GM12878 (cell line): ENCODE measurements around the gene HASPIN. TPM values are rescaled to one million over a fixed set of nuclear protein-coding genes. Genes with fewer than 3 reads are reported as not detected.

Experiments used
- ATAC-seq: fragments of 200-7000 bp; cut with Tn5 transposase; 3 replicates; pipeline ENCODE4 v1.9.1; 2020; ENCODE audit warnings: mild to moderate bottlenecking, moderate library complexity
- BruUV-seq: library from RNA; stranded (reverse); fragments of 400-500 nt; replicated peaks from 2 replicates; lab custom pipeline; 2021; lab: Mats Ljungman, UMichigan
- CTCF ChIA-PET: fragments of 300-600 bp; sonication (Branson Sonifier 250); formaldehyde crosslinking; extraction: SDS; loops from one replicate; lab custom pipeline; 2021; ENCODE audit warnings: inconsistent platforms; lab: Yijun Ruan, JAX
- POLR2A ChIA-PET: fragments of 350-600 bp; formaldehyde crosslinking; extraction: SDS; loops from one replicate; lab custom pipeline; 2021; ENCODE audit warnings: inconsistent platforms; lab: Charles Lee
- RAD21 ChIA-PET: fragments of 300-600 bp; sonication (Branson Sonifier 250); formaldehyde crosslinking; loops from one replicate; lab custom pipeline; 2023; ENCODE audit warnings: antibody characterized with exemption; ENCODE audit not compliant: unreplicated experiment; lab: Charles Lee
- SMC1A ChIA-PET: fragments of 300-600 bp; sonication (Branson Sonifier 250); formaldehyde crosslinking; loops from one replicate; lab custom pipeline; 2023; ENCODE audit not compliant: unreplicated experiment, uncharacterized antibody; lab: Charles Lee
- DNase-seq: peaks from one replicate; pipeline ENCODE4 v3.0.0-alpha.2; 2011; ENCODE audit warnings: low read depth, low spot score
- FAIRE-seq: peaks from 3 replicates; lab custom pipeline; 2011; peaks lifted over from hg19 to GRCh38; lab: Jason Lieb, UNC
- H2AFZ ChIP-seq: 2 replicates; pipeline ENCODE4 v1.6.0; 2011; ENCODE audit warnings: low read depth, low read length, control low read depth; ENCODE audit not compliant: control insufficient read depth
- H3K27ac ChIP-seq: 2 replicates; pipeline ENCODE4 v1.5.1; 2011; ENCODE audit warnings: control low read depth; ENCODE audit not compliant: control insufficient read depth, insufficient read depth
- H3K27me3 ChIP-seq, 2 experiments: replicated peaks in 1 of 2; 2 replicates each; pipeline versions ENCODE4 v1.6.0 to v1.6.1; 2011; ENCODE audit warnings: low read length in 1 of 2; ENCODE audit not compliant: control insufficient read depth in 2 of 2, insufficient read depth in 2 of 2
- H3K36me3 ChIP-seq, 2 experiments: 2 replicates each; pipeline ENCODE4 v1.5.1; 2011; ENCODE audit warnings: low read length in 1 of 2; ENCODE audit not compliant: control insufficient read depth in 2 of 2, insufficient read depth in 2 of 2
- H3K4me1 ChIP-seq: 2 replicates; pipeline ENCODE4 v1.6.1; 2011; ENCODE audit warnings: mild to moderate bottlenecking, low read length, moderate library complexity, mixed read lengths; ENCODE audit not compliant: control insufficient read depth, insufficient read depth
- H3K4me2 ChIP-seq: 2 replicates; pipeline ENCODE4 v1.6.0; 2011; ENCODE audit warnings: control low read depth; ENCODE audit not compliant: control insufficient read depth, insufficient read depth
- H3K4me3 ChIP-seq: fragments of 200-600 bp; sonication (generic); 2 replicates; pipeline ENCODE4 v1.5.1; 2016
- H3K79me2 ChIP-seq: 2 replicates; pipeline ENCODE4 v1.6.0; 2011; ENCODE audit warnings: low read length; ENCODE audit not compliant: control insufficient read depth, insufficient read depth
- H3K9ac ChIP-seq: 2 replicates; pipeline ENCODE4 v1.8.0; 2011; ENCODE audit warnings: low read length, control low read depth, mixed read lengths; ENCODE audit not compliant: control insufficient read depth, insufficient read depth
- H3K9me3 ChIP-seq: replicated peaks from 3 replicates; pipeline ENCODE4 v1.5.1; 2011; ENCODE audit warnings: mild to moderate bottlenecking, low read length; ENCODE audit not compliant: control insufficient read depth, insufficient read depth
- H4K20me1 ChIP-seq: 2 replicates; pipeline ENCODE4 v1.6.0; 2011; ENCODE audit not compliant: control insufficient read depth, insufficient read depth
- BACH1 ChIP-seq: fragments of 450-650 bp; IDR thresholded peaks from 2 replicates; pipeline ENCODE4 v1.6.1; 2017; ENCODE audit warnings: mild to moderate bottlenecking, borderline replicate concordance
- BMI1 ChIP-seq: fragments of 450-650 bp; IDR thresholded peaks from 2 replicates; pipeline ENCODE4 v1.6.1; 2016; ENCODE audit warnings: mild to moderate bottlenecking, moderate library complexity, borderline replicate concordance
- CHD1 ChIP-seq: IDR thresholded peaks from 2 replicates; pipeline ENCODE4 v1.6.1; 2012; ENCODE audit warnings: low read depth, low read length, improper control_type of control experiment
- CHD4 ChIP-seq: fragments of 200-600 bp; sonication (generic); IDR thresholded peaks from 2 replicates; pipeline ENCODE4 v1.6.1; 2016; ENCODE audit warnings: mild to moderate bottlenecking
- CTCF ChIP-seq, 3 experiments: IDR thresholded peaks in 2 of 3; conservative IDR thresholded peaks in 1 of 3; 2 replicates each; pipeline ENCODE4 v1.5.1; 2011; ENCODE audit warnings: low read depth in 3 of 3, low read length in 3 of 3, mild to moderate bottlenecking in 3 of 3, control low read depth in 2 of 3, moderate library complexity in 2 of 3, inconsistent platforms in 1 of 3, mixed read lengths in 1 of 3; ENCODE audit not compliant: control insufficient read depth in 2 of 3, insufficient read depth in 1 of 3; ENCODE audit errors: extremely low read depth in 1 of 3
- IRF4 ChIP-seq: IDR thresholded peaks from 2 replicates; pipeline ENCODE4 v1.6.1; 2011; ENCODE audit warnings: low read depth, low read length
- JUND ChIP-seq: IDR thresholded peaks from 2 replicates; pipeline ENCODE4 v1.6.1; 2012; ENCODE audit warnings: low read depth, mild to moderate bottlenecking, low read length, improper control_type of control experiment, moderate library complexity
- KLF5 ChIP-seq: fragments of 450-650 bp; IDR thresholded peaks from 2 replicates; pipeline ENCODE4 v1.6.1; 2014; ENCODE audit warnings: mild to moderate bottlenecking; ENCODE audit not compliant: partially characterized antibody
- MYB ChIP-seq: fragments of 150-350 bp; IDR thresholded peaks from 2 replicates; pipeline ENCODE4 v1.6.1; 2014; ENCODE audit warnings: mild to moderate bottlenecking, low read depth, low read length, borderline replicate concordance
- NFYB ChIP-seq: IDR thresholded peaks from 2 replicates; pipeline ENCODE4 v1.6.1; 2011; ENCODE audit warnings: low read depth, mild to moderate bottlenecking, low read length, improper control_type of control experiment, moderate library complexity; ENCODE audit not compliant: insufficient read depth
- POLR2AphosphoS5 ChIP-seq: IDR thresholded peaks from 2 replicates; pipeline ENCODE4 v1.6.1; 2011; ENCODE audit warnings: mild to moderate bottlenecking, low read length, inconsistent platforms
- RBBP5 ChIP-seq: fragments of 200-600 bp; sonication (generic); conservative IDR thresholded peaks from 2 replicates; pipeline ENCODE4 v1.6.1; 2016
- SMAD5 ChIP-seq: IDR thresholded peaks from 2 replicates; pipeline ENCODE4 v1.6.1; 2016; ENCODE audit warnings: antibody characterized with exemption, low read depth
- SPI1 ChIP-seq: IDR thresholded peaks from 2 replicates; pipeline ENCODE4 v1.6.1; 2011; ENCODE audit warnings: low read depth, mild to moderate bottlenecking, low read length, moderate library complexity, borderline replicate concordance; ENCODE audit not compliant: insufficient read depth
- STAT1 ChIP-seq: fragments of 450-650 bp; conservative IDR thresholded peaks from 2 replicates; pipeline ENCODE4 v1.6.1; 2014; ENCODE audit warnings: antibody characterized with exemption, mild to moderate bottlenecking
- WGBS: methylation state at CpG from one replicate; pipeline ENCODE4 v1.1.6; 2016; ENCODE audit warnings: low lambda C conversion rate; ENCODE audit not compliant: insufficient replicate concordance, insufficient coverage; ENCODE audit errors: missing lambda C conversion rate; 5-methylcytosine and 5-hydroxymethylcytosine counted together
- in situ Hi-C: fragments of 300-500 bp; cut with MboI; formaldehyde crosslinking; loops from 9 replicates; pipeline ENCODE4 v1.14.3; 2018; ENCODE audit warnings: mixed read lengths
- intact Hi-C: fragments of 100-400 bp; cut with micrococcal nuclease; formaldehyde crosslinking; loops from one replicate; pipeline ENCODE4 v1.14.2; 2022; ENCODE audit not compliant: unreplicated experiment
- polyA plus RNA-seq, 11 experiments: library from polyadenylated mRNA; depleted of rRNA in 4 of 11; unstranded in 6 of 11; stranded (reverse) in 5 of 11; fragments of >200 nt; fragmentation: Nextera tagmentation in 4 of 11; fragmentation: Illumina TruSeq in 1 of 11; extraction: Ambion mirVana in 4 of 11; extraction: Trizol in 1 of 11; gene quantifications; 1 replicate in 1 of 11; 2 replicates in 10 of 11; pipeline versions ENCODE4 v1.2.1 to v1.2.3, GENCODE V29; 2011 to 2016; ENCODE audit warnings: inconsistent platforms in 2 of 11, missing spikeins in 2 of 11, low read depth in 1 of 11
- total RNA-seq, 4 experiments: library from RNA; depleted of rRNA in 3 of 4; stranded (reverse); fragments of >200 nt in 3 of 4; fragmentation: Illumina TruSeq in 1 of 4; extraction: Trizol in 1 of 4; gene quantifications; 2 replicates each; pipeline versions ENCODE4 v1.2.1 to v1.2.3, GENCODE V29; 2013 to 2021
- TF ChIP-seq, protein P1 (sequence below): fragments of 450-650 bp; formaldehyde crosslinking; IDR thresholded peaks from 2 replicates; pipeline ENCODE4 v1.4.0; 2022; ENCODE audit warnings: mild to moderate bottlenecking, moderate library complexity

The HASPIN gene
- total and polyA plus RNA-seq, 10 of the 15 experiments (the other 5 are each of a cell fraction or from before 2014, with no cell fraction given): 0.80 to 18.0 (median 10.1) TPM

DNA sequence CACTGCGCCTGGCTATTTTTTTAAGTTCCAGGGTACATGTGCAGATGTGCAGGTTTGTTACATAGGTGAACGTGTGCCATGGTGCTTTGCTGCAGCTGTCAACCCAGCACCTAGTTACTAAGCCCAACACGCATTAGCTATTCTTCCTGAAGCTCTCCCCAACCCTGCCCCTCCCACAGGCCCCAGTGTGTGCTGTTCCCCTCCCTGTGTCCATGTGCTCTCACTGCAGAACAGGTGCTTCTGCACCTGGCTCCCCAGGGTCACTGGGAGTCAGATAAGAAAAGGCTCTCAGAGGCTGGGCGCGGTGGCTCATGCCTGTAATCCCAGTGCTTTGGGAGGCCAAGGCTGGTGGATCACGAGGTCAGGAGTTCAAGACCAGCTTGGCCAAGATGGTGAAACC lies 6.2 kb downstream of the HASPIN start:
- ChIA-PET RAD21 (interaction anchor here (0.5 to 5.2 kb wide), 2 partner anchors 18 to 45 kb away, joined by 3 to 27 read pairs; no protein-coding TSS in a partner anchor), CTCF (interaction anchor here (5.3 kb wide), 1 partner anchor 8 kb away, joined by 48 read pairs; no protein-coding TSS in a partner anchor), SMC1A (interaction anchor here (0.7 to 1.1 kb wide), 3 partner anchors 9 to 17 kb away, joined by 3 to 4 read pairs (median 3); no protein-coding TSS in a partner anchor), POLR2A (no interaction called here)
- Histone ChIP-seq H3K9me3 (no peaks in the 10 kb centered on the region), H3K9ac (no peak overlapping the region), H3K4me1 (peaks cover 11% of the 10 kb centered on the region), H2AFZ (no peak overlapping the region), H3K27me3 (no peaks in the 10 kb centered on the region), H3K36me3 (0 out of 4 replicates have a peak, but pooled peaks cover 0 to 1% of the 10 kb centered on the region in 2 experiments), H4K20me1 (no peaks in the 10 kb centered on the region), H3K4me3 (no peak overlapping the region), H3K4me2 (no peak overlapping the region)
- DNase-seq (no peak), ATAC-seq (no peak)
- intact Hi-C loops: loop anchor here (5.0 to 10.0 kb wide), 4 partner anchors 38 to 685 kb away; no protein-coding TSS in a partner anchor
- TF ChIP-seq POLR2AphosphoS5: no peak
- no peak for TF ChIP-seq RBBP5
- no peak for TF ChIP-seq NFYB
- TF ChIP-seq CHD1: no peak
- no peak for TF ChIP-seq CTCF (IDR thresholded peaks at IDR 0.05 in 2 of 3, conservative IDR thresholded peaks at IDR 0.05 in 1 of 3; ENCODE audit: control insufficient read depth in 2 of 3, extremely low read depth in 1 of 3, insufficient read depth in 1 of 3, low read depth in 3 of 3, low read length in 3 of 3)
- no peak for TF ChIP-seq IRF4
- no peak for TF ChIP-seq BMI1
- TF ChIP-seq STAT1: no peak
- TF ChIP-seq MYB: no peak
- TF ChIP-seq CHD4: no peak
- TF ChIP-seq SMAD5: no peak
- TF ChIP-seq BACH1: no peak
- no peak for TF ChIP-seq SPI1
- no peak for TF ChIP-seq KLF5
- TF ChIP-seq, protein P1, sequence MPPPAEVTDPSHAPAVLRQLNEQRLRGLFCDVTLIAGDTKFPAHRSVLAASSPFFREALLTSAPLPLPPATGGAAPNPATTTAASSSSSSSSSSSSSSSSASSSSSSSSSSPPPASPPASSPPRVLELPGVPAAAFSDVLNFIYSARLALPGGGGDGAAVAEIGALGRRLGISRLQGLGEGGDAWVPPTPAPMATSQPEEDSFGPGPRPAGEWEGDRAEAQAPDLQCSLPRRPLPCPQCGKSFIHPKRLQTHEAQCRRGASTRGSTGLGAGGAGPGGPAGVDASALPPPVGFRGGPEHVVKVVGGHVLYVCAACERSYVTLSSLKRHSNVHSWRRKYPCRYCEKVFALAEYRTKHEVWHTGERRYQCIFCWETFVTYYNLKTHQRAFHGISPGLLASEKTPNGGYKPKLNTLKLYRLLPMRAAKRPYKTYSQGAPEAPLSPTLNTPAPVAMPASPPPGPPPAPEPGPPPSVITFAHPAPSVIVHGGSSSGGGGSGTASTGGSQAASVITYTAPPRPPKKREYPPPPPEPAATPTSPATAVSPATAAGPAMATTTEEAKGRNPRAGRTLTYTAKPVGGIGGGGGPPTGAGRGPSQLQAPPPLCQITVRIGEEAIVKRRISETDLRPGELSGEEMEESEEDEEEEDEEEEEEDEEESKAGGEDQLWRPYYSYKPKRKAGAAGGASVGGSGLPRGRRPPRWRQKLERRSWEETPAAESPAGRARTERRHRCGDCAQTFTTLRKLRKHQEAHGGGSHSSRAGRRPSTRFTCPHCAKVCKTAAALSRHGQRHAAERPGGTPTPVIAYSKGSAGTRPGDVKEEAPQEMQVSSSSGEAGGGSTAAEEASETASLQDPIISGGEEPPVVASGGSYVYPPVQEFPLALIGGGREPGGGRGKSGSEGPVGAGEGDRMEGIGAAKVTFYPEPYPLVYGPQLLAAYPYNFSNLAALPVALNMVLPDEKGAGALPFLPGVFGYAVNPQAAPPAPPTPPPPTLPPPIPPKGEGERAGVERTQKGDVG (CRISPR knock-in tag): no peak
- no peak for TF ChIP-seq JUND
- TF ChIP-seq, all 136 proteins: peak for 0
- in situ Hi-C loops: no loop called here
- no peak overlapping the region for H3K27ac ChIP-seq
- 93% methylated on average over 6 of the region's 6 CpGs for WGBS
- peaks cover 26% of the 10 kb centered on the region for H3K79me2 ChIP-seq
- no peak for FAIRE-seq
- no TSS peak for BruUV-seq
